SKM-1 (cell line): ENCODE data around the gene ARL6IP4.
"Not testable (repeated sequence)": the region's sequence is repeated elsewhere in the genome, so short reads cannot be mapped to it uniquely, and the experiment has no call there.

Experiments used
- DNase-seq: peaks from one replicate; lab custom pipeline; 2025; ENCODE audit not compliant: unreplicated experiment; lab: John Stamatoyannopoulos, UW

ARL6IP4 gene

GRCh38 chr12:122980183-122981035 lies at the start of gene ARL6IP4:
Gene ARL6IP4 (plus strand): TSS chr12:122980681. CDS start chr12:122981140, 459 bp downstream.
- DNase-seq: no peak

- DNase-seq: no peak
Measured at GRCh38 chr12:122932207-122932606, 48.3 kb upstream of the ARL6IP4 start.

GRCh38 chr12:122934722-122935121 lies 45.8 kb upstream of the ARL6IP4 start:
- no peak for DNase-seq

- DNase-seq: no peak
Measured at GRCh38 chr12:122935318-122935717, 45.2 kb upstream of the ARL6IP4 start.

GRCh38 chr12:122937622-122938091 lies 42.8 kb upstream of the ARL6IP4 start:
- no peak for DNase-seq

- DNase-seq: no peak
Measured at GRCh38 chr12:122939125-122939524, 41.4 kb upstream of the ARL6IP4 start.

GRCh38 chr12:122941351-122941750 lies 39.1 kb upstream of the ARL6IP4 start:
- not testable (repeated sequence) for DNase-seq

GRCh38 chr12:122942637-122943036 lies 37.8 kb upstream of the ARL6IP4 start:
- no peak for DNase-seq

- DNase-seq: no peak
Measured at GRCh38 chr12:122943196-122943595, 37.3 kb upstream of the ARL6IP4 start.

GRCh38 chr12:122944605-122945592 lies 35.6 kb upstream of the ARL6IP4 start:
- DNase-seq: no peak

- DNase-seq: peak; percentile 9
Measured at GRCh38 chr12:122946690-122947341, 33.7 kb upstream of the ARL6IP4 start.

- no peak for DNase-seq
Measured at GRCh38 chr12:122947352-122947792, 33.1 kb upstream of the ARL6IP4 start.

GRCh38 chr12:122948605-122949004 lies 31.9 kb upstream of the ARL6IP4 start:
- no peak for DNase-seq

GRCh38 chr12:122949405-122949804 lies 31.1 kb upstream of the ARL6IP4 start:
- DNase-seq: no peak

- no peak for DNase-seq
Measured at GRCh38 chr12:122949816-122950675, 30.4 kb upstream of the ARL6IP4 start.

- no peak for DNase-seq
Measured at GRCh38 chr12:122951406-122951805, 29.1 kb upstream of the ARL6IP4 start.

GRCh38 chr12:122951979-122952892 lies 28.2 kb upstream of the ARL6IP4 start:
- peak; percentile 1 for DNase-seq

GRCh38 chr12:122955156-122955555 lies 25.3 kb upstream of the ARL6IP4 start:
- no peak for DNase-seq

- DNase-seq: no peak
Measured at GRCh38 chr12:122956035-122956434, 24.4 kb upstream of the ARL6IP4 start.
